DMS153 treated with DMSO at 0.1 percent for 48 hours (cell line): ENCODE measurements around the gene MRPS26.
"Not testable (repeated sequence)": the region's sequence is repeated elsewhere in the genome, so short reads cannot be mapped to it uniquely, and the experiment has no call there.

Source experiments
- DNase-seq: peaks from one replicate; lab custom pipeline; 2025; ENCODE audit not compliant: unreplicated experiment; lab: John Stamatoyannopoulos, UW

Gene MRPS26

DNA sequence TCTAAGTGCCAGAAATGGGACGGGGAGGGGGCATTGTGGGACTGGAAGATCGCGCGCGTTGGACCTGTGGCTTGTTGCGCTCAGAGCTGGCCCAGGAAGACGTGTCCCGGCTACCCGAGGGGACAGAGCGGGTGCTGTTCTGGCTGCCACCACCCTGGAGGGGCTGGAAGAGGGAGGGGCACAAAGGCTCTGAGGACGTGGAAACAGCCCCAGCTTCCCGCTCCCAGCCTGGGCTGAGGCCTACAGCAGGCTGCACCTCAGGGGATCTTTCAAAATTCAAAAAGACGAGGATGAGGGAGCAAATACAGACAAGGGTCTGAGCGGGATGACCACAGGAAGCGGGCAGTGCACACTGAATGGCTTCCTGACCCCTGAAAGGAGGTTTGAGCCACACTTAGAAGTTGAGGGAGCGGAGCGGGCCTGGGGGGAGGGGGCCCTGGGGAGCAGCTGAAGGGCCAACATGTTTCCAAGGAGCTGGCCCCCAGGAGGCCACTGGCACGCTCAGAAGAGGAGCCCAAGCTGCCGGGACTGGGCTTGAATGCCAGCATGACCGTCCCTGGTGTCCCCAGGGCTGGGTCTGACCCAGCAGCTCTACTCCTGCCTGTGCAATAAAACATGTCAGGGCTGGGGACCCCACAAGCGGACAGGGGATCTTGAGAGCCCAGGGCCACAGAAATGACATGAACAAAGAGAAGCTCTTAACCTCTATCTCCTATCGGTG, 26.8 kb downstream of the MRPS26 start:
- DNase-seq, result no peak

DNA sequence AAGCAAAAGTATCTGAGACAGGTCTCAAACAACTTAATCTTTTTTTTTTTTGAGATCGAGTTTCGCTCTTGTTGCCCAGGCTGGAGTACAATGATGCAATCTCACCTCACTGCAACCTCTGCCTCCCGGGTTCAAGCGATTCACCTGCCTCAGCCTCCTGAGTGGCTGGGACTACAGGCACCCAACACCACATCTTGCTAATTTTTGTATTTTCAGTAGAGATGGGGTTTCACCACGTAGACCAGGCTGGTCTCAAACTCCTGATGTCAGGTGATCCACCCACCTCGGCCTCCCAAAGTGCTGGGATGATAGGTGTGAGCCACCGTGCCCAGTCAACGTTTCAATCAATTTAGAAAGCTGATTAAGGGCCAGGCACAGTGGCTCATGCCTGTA, 27.4 kb downstream of the MRPS26 start:
- DNase-seq, result not testable (repeated sequence)

DNA sequence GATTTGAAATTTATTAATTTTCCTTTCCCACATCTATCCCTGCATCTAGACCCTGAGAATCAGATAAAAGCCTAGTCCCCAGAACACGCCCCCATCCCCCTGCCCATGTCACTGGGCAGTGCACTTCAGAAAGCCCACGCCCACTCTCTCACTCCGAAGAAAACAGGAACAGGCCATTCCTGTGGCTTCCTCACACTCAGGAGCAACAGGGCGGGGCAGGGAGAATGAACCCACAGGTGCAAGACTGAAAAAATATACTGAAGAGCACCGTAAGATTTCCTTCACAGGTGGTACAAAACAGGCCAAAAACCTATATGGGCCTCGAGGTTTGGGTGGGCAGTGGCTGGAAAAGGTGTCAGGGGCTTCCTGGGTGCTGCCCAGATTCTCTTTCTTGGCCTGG, 29.0 kb downstream of the MRPS26 start:
- no peak for DNase-seq

DNA sequence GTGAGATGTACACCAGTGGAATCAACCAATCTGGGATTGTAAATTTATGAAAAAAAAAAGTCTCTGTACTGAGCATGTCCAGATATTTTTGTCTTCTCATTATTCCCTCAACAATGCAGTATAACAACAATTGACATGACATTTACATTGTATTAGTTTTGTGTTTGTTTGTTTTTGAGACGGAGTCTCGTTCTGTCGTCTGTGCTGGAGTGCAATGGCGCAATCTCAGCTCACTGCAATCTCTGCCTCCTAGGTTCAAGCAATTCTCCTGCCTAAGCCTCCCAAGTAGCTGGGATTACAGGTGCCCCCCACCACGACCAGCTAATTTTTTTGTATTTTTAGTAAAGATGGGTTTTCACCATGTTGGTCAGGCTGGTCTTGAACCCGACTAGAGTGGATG, 29.5 kb downstream of the MRPS26 start:
- not testable (repeated sequence) for DNase-seq

DNA sequence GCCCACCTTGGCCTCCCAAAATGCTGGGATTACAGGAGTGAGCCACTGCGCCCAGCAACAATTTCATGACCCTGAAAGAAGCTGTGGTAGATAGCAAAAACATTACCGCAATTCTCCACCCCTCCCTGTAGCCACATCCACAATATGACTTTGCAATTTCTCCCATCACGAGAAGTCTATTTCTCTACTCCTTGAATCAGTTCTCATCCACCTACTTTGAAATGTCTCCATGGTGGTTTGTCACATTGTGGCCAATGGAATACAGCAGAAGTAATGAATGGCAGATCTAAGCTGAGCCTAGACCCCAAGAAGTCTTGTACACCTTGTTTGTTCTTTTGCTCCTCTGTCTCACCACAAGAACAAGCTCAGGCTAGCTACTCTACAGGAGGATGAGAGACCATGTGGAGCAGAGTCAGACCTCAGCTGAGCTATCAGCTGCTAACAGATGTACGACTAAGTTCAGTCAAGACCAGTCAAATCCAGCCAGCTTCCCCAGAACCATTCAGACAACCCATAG, 31.8 kb downstream of the MRPS26 start:
- no peak for DNase-seq

DNA sequence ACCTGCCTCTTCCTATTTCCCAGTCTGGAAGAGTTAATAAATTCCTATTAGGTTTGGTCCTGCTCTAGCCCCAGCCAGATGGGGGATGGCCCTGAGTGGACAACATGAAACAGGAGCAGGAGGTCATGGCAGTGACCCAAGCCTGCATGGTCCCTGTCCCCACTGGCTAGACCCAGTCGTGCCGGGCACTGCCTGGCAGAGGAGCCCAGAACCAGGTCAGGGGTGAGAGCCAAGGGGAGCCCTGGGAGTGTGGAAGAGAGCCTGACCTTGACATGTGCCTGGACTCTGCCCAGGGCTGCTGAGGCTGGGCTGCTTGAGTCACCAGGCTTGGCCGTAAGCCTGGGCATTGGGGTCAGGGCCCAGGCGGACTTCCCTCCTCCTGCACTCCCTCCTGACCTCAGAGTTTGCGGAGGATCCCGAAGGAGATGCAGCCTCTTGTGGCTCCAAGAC, 35.1 kb downstream of the MRPS26 start:
- no peak for DNase-seq

DNA sequence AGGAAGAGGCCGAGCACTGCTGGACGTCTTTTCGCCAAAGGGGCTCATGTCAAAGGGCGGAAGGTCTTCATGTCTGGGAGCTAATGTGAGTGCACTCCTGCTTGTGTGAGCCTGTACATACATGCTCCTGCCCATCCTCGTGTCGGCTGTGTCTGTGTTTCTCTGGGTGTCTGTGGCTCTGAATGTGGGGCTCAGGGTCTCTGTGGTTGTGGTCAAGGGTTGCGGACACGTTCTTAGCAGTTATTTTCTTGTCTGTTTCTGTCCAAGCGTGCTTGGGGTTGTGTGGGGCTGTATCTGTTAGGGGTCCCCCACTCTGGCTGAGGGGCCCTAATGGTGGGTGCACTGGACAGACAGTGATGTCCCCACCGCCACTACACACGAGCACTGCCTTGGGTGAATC, 35.8 kb downstream of the MRPS26 start:
- no peak for DNase-seq

DNA sequence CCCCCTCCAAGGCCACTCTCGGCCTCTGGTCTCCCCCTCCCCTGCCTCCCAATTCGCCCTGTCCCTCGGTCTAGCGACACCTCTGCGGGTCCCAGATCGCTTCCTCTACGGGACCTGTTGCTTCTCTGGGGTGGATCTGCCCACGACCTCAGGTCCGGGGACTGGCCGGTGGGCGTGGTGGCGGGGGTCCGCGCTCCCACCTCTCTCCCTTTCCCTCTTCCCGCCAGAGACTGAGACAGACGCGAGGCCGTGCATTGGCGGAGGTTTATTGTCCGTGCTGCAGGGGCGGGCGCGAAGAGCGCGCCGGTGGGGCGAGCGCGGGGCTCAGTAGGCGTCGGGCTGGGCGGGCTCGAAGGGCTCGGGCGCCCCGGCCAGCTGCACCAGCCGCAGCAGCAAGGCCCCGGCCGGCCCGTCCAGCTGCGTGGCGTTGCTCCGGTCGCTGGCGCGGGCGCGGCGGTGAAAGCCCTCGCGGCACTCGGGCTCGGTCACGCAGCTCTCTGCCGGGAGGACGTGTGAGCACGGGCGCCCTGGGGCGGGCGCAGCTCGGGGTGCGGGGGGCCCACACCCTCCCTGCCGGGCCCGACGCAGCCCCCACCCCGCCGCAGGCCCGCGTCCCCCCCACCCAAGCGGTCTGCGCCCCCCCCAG, 36.6 kb downstream of the MRPS26 start:
- no peak for DNase-seq

DNA sequence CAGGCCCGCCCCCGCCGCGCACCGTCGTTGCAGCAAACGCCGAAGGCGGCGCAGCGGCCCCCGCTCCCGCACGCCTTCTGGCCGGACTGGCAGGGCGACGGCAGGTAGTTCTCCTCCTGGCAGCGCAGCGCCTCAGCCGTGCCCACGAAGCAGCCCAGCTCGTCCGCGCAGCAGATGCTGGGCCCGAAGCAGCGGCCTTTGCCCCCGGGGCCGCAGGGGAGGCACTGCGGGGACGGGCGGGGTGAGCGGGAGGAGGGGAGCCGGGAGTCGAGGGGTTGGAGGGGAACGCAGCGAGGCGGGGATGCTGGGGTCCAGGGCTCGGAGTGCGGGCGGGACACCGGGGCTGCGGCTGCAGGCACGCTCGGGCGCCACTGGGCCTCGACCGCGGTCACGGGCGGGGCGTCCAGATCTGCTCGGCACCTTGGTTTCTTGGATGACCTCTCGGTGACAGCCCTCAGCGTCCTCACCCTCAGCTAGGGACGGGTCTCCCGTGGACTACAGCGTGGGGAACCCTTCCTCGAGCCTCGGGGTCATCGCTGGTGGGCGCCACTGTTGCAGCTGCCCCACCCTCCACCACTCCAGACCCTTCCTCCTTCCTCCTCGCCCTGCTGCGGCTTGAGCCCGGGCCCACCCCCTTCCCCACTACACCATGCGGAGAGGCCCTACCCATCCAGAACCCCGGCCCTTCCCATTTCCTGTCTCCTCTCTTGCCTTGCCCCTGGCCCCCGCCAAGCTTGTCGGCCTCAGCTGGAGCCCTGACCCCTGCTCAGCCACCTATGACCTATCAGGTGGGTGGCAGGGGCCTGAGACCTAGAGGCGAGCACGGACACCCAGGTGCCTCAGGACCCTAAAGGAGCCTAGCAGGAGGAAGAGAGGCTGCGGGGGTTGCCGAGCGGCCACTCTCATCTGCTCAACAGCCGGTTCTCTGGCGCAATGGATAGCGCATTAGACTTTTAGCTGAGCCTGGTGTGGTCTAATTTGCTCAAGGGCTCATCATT, 37.4 kb downstream of the MRPS26 start:
- no peak for DNase-seq

DNA sequence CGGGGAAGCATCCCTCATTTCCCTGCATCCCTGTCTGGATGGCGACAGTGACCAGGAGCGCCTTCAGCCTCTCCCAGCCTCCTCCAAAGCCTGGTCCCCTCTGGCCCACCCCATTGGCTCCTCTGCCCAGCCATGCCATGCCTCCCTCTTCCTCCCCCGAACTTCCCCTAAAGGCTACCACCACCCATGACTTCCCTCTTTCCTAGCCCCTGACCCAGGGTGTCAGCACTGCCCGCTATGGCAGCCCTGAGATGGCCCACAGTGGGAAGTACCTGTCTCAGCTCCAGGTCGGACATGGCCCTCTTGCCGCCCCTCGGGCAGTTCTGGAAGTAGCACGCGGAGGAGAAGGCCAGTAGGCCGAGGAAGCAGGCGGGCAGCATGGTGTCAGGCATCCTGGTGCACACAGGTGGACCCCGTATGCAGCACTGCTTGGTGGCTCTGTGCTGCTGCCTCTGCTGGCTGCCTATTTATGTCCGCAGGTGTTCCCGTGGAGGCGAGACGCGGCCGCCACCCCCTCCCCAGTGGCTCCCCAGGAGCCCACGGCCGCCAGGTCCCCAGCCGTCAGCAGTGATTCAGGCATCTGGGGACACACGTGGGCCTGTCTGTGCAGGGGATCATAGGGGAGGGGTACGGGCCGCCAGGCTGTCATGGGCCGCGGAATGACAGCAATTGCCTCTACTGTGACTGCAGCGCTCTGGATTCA, 38.6 kb downstream of the MRPS26 start, which contains the start of gene AVP:
Gene AVP, minus strand, starts transcription at position 442 of the 703 bp plus-strand sequence. Its CDS starts 50 bp downstream, at position 392.
- DNase-seq, result no peak

DNA sequence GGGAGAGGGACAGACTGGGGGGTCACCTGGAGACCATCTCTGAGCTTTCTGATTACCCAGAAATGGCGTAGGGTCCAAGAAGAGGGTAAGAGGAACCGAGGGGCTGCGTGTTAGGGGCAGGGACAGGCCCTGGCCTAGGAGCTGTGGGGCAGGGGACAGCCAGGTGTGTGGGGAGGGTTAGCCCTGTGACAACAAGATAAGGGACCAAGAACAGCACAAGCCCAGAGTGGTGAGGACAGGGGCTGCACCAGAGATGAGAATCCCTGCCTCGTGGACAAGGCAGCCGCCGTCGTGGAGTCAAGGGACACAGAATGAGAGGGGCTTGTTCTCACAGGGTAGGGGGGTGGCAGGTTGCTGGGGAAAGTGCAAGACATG, 39.1 kb downstream of the MRPS26 start:
- no peak for DNase-seq

DNA sequence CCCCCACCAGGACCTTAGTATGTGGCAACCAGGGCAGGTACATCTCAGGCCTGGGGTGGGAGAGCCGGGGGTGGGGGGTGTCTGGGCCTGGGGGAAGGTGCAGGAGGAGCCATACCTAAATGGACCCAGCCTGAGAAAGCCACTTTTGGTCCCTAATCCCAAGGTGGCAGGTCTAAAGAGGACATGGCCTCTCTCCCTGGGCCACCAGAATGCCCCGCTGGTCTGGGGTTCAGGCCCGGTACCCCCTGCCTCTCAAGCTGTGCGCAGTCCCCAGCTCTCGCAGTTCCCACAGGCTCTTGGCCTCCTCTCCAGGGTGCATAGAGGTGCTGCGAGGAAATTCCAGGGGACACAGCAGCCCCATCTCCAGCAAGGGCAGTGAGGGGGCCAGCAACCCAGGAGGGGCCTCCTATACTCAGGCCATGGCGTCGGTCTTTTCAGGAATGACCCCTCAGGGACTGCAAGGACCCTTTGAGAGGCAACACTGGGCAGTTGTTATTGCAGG, 39.8 kb downstream of the MRPS26 start:
- no peak for DNase-seq

DNA sequence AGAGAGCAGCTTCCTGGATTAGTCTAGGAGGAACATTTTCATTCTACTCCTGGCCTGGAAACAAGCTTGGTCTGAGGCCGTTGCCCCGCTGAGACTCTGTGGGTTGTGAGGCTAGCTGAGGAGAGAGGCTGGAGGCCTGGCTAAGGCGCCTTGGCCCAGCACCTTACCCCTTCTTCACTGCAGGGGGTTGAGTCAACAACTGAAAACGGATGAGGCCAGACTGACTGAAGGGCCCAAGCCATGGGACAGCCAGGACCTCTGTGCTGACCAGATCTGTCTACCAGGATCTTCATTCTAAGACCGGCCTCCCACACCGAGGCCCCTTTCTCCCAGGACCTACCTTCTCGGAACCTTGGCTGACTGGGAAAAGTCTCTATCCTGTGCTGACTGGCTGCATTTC, 42.2 kb downstream of the MRPS26 start:
- DNase-seq, result no peak

DNA sequence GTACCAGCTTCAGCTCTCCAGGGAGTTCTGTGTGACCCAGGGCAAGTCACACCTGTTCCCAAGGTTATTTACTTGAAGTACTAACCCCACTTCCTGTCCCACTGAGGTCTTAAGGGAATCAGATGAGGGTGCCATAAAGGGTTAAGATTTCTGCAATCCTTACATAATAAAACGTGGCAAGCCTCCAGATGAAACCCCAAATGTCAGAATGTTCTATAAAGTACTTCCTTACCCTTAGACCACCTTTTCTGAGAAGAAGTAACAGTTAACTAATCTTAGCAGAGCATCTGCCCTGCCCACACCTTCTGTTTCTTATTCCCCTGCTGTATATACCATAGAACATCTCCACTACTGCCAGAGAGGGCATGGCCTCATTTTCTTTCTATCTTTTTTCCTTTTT, 44.7 kb downstream of the MRPS26 start:
- DNase-seq, result no peak

DNA sequence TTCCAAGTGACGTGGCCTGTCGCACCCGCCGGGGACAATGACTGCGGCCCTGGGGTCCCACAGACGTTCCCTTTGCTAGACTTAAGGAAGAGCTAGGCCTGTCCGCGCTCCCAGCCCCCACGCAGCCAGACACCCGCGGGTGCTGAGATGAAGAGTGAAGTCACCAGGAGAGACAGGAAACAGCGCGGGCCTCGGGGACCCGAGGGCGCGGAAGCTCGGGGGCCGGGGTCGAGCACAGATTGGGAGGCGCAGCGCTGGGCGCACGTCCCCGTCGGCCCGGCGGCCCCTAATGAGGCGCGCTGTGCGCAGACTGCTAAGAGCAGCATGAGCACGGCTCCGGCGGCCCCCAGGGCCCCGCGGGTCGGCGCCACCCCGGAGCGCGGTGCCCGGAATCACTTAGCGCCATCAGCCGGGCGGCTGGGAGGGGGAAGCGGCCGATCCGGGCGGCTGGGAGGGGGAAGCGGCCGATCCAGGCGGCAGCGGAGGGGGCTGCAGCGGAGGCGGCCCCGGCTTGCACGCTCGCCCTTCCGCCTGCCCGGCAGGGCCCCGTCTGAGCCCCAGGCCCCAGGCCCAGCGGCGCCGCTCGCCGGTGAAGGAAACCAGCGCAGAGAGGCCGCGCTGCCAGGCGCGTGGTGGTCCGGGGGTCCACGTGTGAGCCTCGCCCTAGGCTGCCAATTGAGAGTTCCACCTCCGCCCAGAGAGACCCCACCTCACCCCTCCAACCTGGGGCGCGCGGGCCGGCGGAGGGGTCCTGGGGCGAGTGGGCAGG, 46.9 kb downstream of the MRPS26 start:
- DNase-seq, result no peak

DNA sequence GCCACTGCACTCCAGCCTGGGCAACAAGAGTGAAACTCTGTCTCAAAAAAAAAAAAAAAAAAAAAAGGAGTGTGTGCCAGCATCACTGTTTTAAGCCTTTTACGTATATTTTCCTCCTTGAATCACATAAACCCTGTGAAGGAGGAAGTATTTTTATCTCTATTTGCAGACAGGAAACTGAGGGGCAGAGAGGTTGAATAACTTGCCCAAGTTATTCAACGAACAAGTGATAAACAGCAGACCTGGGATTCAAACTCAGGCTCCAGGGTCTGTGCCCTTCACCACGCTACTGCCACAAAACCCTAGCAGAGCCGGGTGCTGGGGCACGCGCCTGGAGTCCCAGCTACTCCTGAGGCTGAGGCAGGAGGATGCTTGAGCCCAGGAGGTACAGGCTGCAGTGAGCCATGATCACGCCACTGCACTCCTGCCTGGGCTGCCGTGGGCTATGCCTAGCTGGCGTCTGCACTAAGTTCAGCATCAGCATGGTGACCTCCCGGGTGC, 48.1 kb downstream of the MRPS26 start:
- no peak for DNase-seq

DNA sequence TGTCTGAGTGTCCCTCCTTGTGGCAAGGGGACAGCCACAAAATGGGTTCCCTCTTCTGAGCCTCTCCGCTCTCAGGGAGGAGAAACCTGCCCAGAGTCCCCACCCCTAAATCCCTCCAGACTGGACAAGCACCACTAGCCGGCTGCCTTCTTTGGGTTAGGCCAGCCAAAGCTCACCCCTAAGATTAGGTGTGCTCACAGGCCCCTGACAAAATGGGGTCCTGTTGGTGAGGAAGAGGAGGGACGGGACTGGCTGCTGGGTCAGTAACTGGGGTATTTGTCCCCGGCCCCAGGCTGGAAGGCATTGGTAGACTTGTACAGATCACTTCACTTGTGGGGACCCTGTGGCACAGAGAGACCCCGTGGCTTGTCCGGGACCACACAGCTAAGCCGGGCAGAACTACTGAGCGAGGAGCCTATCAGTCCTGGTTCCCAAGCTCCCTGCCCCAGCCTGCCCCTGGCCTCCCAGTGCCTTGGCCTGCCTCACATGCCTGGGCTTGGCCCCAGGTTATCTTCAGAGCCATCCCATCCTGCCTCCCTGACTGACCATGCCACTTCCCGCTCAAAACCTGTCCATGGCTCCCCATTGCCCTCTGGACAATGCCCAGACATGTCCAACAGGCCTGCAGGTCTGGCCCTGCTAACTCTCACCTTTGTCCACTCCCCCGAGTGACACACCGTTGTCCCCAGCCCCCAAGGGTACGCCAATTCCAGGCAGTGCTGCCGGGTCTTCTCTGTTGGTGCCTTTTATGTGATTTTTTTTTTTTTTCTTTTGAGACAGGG, 49.2 kb downstream of the MRPS26 start:
- no peak for DNase-seq
